Osteoblast (primary cell): Measurements from ENCODE around the gene HTR3A. TPM values are rescaled to one million over a fixed set of nuclear protein-coding genes. Genes with fewer than 3 reads are reported as not detected.

Experiments
- DNase-seq: peaks from one replicate; pipeline ENCODE4 v3.0.0; 2011; ENCODE audit warnings: low spot score, mixed read lengths; ENCODE audit not compliant: insufficient read length; ENCODE audit errors: missing footprints
- H2AFZ ChIP-seq: 2 replicates; pipeline ENCODE4 v1.6.0; 2011; ENCODE audit warnings: mild to moderate bottlenecking, low read length
- H3K27ac ChIP-seq: 2 replicates; pipeline ENCODE4 v1.5.1; 2011; ENCODE audit warnings: mild to moderate bottlenecking, low read depth, low read length, moderate library complexity
- H3K27me3 ChIP-seq: 2 replicates; pipeline ENCODE4 v1.6.0; 2012; ENCODE audit warnings: mild to moderate bottlenecking, control low read depth, inconsistent platforms, low read length, moderate library complexity; ENCODE audit not compliant: insufficient read depth
- H3K36me3 ChIP-seq: 2 replicates; pipeline ENCODE4 v1.5.1; 2011; ENCODE audit warnings: mild to moderate bottlenecking, low read length, control low read depth, moderate library complexity; ENCODE audit not compliant: insufficient read depth
- H3K4me1 ChIP-seq: 2 replicates; pipeline ENCODE4 v1.5.1; 2011; ENCODE audit warnings: mild to moderate bottlenecking, low read length, control low read depth, moderate library complexity; ENCODE audit not compliant: insufficient read depth
- H3K4me2 ChIP-seq: 2 replicates; pipeline ENCODE4 v1.6.0; 2011; ENCODE audit warnings: mild to moderate bottlenecking, low read length; ENCODE audit not compliant: insufficient read depth
- H3K4me3 ChIP-seq: fragments of 200-600 bp; sonication (generic); 3 replicates; pipeline ENCODE4 v1.5.1; 2012; ENCODE audit warnings: mild to moderate bottlenecking, low read length, inconsistent platforms; ENCODE audit not compliant: insufficient read depth
- H3K79me2 ChIP-seq: 2 replicates; pipeline ENCODE4 v1.6.0; 2012; ENCODE audit warnings: mild to moderate bottlenecking, low read length, control low read depth, inconsistent platforms; ENCODE audit not compliant: insufficient read depth
- H3K9me3 ChIP-seq: 2 replicates; pipeline ENCODE4 v1.5.1; 2011; ENCODE audit warnings: low read depth, low read length, control low read depth
- H4K20me1 ChIP-seq: 2 replicates; pipeline ENCODE4 v1.6.0; 2012; ENCODE audit warnings: mild to moderate bottlenecking, low read length, control low read depth; ENCODE audit not compliant: insufficient read depth
- CTCF ChIP-seq: IDR thresholded peaks from 2 replicates; pipeline ENCODE4 v1.5.1; 2011; ENCODE audit warnings: mild to moderate bottlenecking, low read depth, low read length, moderate library complexity; ENCODE audit errors: extremely low read depth
- total RNA-seq: library from RNA; depleted of rRNA; stranded (reverse); fragments of >200 nt; gene quantifications from 2 replicates; pipeline ENCODE4 v1.2.3, GENCODE V29; 2012

The HTR3A gene
- total RNA-seq, 1 donor: not detected

GRCh38 chr11:113952070-113952469 lies 22.8 kb upstream of the HTR3A start:
- Histone ChIP-seq H2AFZ (no peak overlapping the region), H3K27ac (no peak overlapping the region), H3K36me3 (no peaks in the 10 kb centered on the region), H3K4me3 (no peak overlapping the region), H3K4me1 (no peaks in the 10 kb centered on the region), H4K20me1 (no peaks in the 10 kb centered on the region), H3K79me2 (no peaks in the 10 kb centered on the region), H3K27me3 (no peaks in the 10 kb centered on the region), H3K9me3 (no peaks in the 10 kb centered on the region), H3K4me2 (no peak overlapping the region)
- DNase-seq: no peak
- TF ChIP-seq CTCF: no peak

- Histone ChIP-seq H3K9me3 (no peaks in the 10 kb centered on the region), H3K27ac (no peak overlapping the region), H3K4me3 (no peak overlapping the region), H3K4me1 (no peaks in the 10 kb centered on the region), H2AFZ (no peak overlapping the region), H3K79me2 (no peaks in the 10 kb centered on the region), H4K20me1 (no peaks in the 10 kb centered on the region), H3K4me2 (no peak overlapping the region), H3K36me3 (no peaks in the 10 kb centered on the region), H3K27me3 (no peaks in the 10 kb centered on the region)
- no peak for TF ChIP-seq CTCF
- DNase-seq: no peak
These were observed 22.3 kb upstream of the HTR3A start for GRCh38 chr11:113952588-113952987.

GRCh38 chr11:113954235-113954634 lies 20.7 kb upstream of the HTR3A start:
- H3K4me1 ChIP-seq: no peaks in the 10 kb centered on the region
- H3K4me3 ChIP-seq: no peak overlapping the region
- H4K20me1 ChIP-seq: no peaks in the 10 kb centered on the region
- no peak overlapping the region for H2AFZ ChIP-seq
- H3K36me3 ChIP-seq: no peaks in the 10 kb centered on the region
- no peak overlapping the region for H3K27ac ChIP-seq
- no peaks in the 10 kb centered on the region for H3K9me3 ChIP-seq
- no peak for DNase-seq
- H3K79me2 ChIP-seq: no peaks in the 10 kb centered on the region
- TF ChIP-seq CTCF: no peak
- no peak overlapping the region for H3K4me2 ChIP-seq
- no peaks in the 10 kb centered on the region for H3K27me3 ChIP-seq

- H3K4me3 ChIP-seq: no peak overlapping the region
- no peaks in the 10 kb centered on the region for H4K20me1 ChIP-seq
- DNase-seq: no peak
- H3K4me1 ChIP-seq: no peaks in the 10 kb centered on the region
- no peaks in the 10 kb centered on the region for H3K27me3 ChIP-seq
- no peak for TF ChIP-seq CTCF
- H3K79me2 ChIP-seq: no peaks in the 10 kb centered on the region
- H3K27ac ChIP-seq: no peak overlapping the region
- H2AFZ ChIP-seq: no peak overlapping the region
- no peaks in the 10 kb centered on the region for H3K9me3 ChIP-seq
- H3K36me3 ChIP-seq: no peaks in the 10 kb centered on the region
- no peak overlapping the region for H3K4me2 ChIP-seq
These were observed 17.9 kb upstream of the HTR3A start for GRCh38 chr11:113956986-113957385.
